Left ventricle myocardium inferior (tissue), 1 donor: ENCODE results near the gene C1QTNF6. TPM values are rescaled to one million over a fixed set of nuclear protein-coding genes. Genes with fewer than 3 reads are reported as not detected.
A peak's percentile ranks its signal among the peaks of the same experiment; 100 is the strongest.

Experiments used
- DNase-seq: peaks from one replicate; pipeline ENCODE4 v3.0.0-alpha.2; 2020
- H3K27ac ChIP-seq: fragments of 200-600 bp; replicated peaks from 2 replicates; pipeline ENCODE4 v1.8.0; 2021
- H3K27me3 ChIP-seq: fragments of 200-600 bp; 2 replicates; pipeline ENCODE4 v1.8.0; 2021; ENCODE audit warnings: low read depth
- H3K36me3 ChIP-seq: fragments of 200-600 bp; 2 replicates; pipeline ENCODE4 v1.8.0; 2021
- H3K4me1 ChIP-seq: fragments of 200-600 bp; 2 replicates; pipeline ENCODE4 v1.8.0; 2021
- H3K4me3 ChIP-seq: fragments of 200-600 bp; 2 replicates; pipeline ENCODE4 v1.8.0; 2021; ENCODE audit warnings: mild to moderate bottlenecking, moderate library complexity
- H3K9me3 ChIP-seq: fragments of 200-600 bp; replicated peaks from 2 replicates; pipeline ENCODE4 v1.8.0; 2021
- intact Hi-C: fragments of 100-400 bp; cut with micrococcal nuclease; formaldehyde crosslinking; loops from one replicate; pipeline ENCODE4 v1.11.0; 2022
- total RNA-seq: library from RNA; stranded (reverse); fragmentation: NEBNext Ultra II Directional; extraction: Animal tissue kit (Norgen Biotek cat#: 25700); gene quantifications from one replicate; pipeline ENCODE4 v1.2.1, GENCODE V29; 2021
- TF ChIP-seq, protein P1 (sequence below): fragments of 200-600 bp; IDR thresholded peaks from 2 replicates; pipeline ENCODE4 v1.8.0; 2021; ENCODE audit warnings: antibody characterized with exemption, mild to moderate bottlenecking, borderline replicate concordance
- donor health status: DM: no; HTN: yes; CAD: no; lungs with severe emphysema.

The C1QTNF6 gene
- total RNA-seq, 1 donor from 2014 or later, result 1.3 TPM

DNA sequence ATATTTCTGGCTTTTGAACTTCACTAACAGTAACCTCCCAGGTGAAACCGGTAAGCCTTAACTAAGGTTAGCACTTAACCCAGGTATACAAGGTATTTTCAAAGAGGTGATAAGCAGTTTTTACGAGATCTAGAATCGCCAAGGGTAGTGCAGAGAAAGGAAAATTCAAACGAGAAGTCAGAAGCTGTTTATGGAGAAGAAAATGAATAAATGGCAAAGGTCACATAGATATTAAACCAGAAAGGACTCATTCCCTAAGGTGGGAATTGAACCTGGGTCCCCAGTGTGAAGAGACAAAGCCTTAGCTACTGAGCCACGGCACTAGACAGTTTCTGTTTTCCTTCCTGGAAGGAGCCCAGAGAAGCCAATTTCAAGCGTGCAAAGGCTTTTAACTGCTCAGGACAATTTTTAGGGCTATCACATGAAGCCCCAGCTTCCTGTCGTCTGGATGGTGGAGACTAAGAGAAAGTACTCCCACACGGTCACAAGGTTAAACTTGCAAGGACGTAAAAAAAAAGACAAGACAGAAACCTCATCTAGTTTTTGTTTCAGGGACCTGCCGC, 5.7 kb upstream of the C1QTNF6 start:
- TF ChIP-seq, protein P1, sequence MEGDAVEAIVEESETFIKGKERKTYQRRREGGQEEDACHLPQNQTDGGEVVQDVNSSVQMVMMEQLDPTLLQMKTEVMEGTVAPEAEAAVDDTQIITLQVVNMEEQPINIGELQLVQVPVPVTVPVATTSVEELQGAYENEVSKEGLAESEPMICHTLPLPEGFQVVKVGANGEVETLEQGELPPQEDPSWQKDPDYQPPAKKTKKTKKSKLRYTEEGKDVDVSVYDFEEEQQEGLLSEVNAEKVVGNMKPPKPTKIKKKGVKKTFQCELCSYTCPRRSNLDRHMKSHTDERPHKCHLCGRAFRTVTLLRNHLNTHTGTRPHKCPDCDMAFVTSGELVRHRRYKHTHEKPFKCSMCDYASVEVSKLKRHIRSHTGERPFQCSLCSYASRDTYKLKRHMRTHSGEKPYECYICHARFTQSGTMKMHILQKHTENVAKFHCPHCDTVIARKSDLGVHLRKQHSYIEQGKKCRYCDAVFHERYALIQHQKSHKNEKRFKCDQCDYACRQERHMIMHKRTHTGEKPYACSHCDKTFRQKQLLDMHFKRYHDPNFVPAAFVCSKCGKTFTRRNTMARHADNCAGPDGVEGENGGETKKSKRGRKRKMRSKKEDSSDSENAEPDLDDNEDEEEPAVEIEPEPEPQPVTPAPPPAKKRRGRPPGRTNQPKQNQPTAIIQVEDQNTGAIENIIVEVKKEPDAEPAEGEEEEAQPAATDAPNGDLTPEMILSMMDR, result no peak
- DNase-seq, result no peak
- peaks cover 55% of the 10 kb centered on the region for H3K4me1 ChIP-seq
- H3K9me3 ChIP-seq, result no peaks in the 10 kb centered on the region
- H3K27me3 ChIP-seq, result no peaks in the 10 kb centered on the region
- no peaks in the 10 kb centered on the region for H3K36me3 ChIP-seq
- peak overlapping the region; percentile 47 for H3K27ac ChIP-seq
- intact Hi-C loops, result no loop called here
- no peak overlapping the region for H3K4me3 ChIP-seq

DNA sequence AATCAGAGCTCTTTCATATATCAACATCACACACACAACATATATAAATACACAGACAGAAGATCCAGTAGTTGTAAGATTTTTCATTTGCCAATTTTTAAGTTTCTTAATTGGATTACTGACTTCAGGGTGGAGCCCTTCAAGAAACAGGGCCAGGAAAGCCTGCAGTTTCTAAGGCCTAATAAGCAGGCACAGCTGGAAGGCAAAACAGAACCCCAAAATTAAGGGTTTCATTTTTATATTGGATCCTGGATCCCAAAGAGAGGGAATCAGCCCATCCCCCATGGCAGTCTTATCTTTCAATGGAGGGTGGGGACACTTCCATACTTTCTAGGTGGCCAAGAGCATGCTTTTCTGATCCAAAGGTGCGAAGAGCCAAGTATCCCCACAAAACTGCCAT, 4.7 kb upstream of the C1QTNF6 start:
- no peaks in the 10 kb centered on the region for H3K9me3 ChIP-seq
- DNase-seq, result no peak
- intact Hi-C loops, result no loop called here
- H3K4me3 ChIP-seq, result no peak overlapping the region
- no peaks in the 10 kb centered on the region for H3K27me3 ChIP-seq
- H3K4me1 ChIP-seq, result peaks cover 55% of the 10 kb centered on the region
- H3K36me3 ChIP-seq, result no peaks in the 10 kb centered on the region
- TF ChIP-seq, protein P1, result no peak
- H3K27ac ChIP-seq, result no peak overlapping the region

DNA sequence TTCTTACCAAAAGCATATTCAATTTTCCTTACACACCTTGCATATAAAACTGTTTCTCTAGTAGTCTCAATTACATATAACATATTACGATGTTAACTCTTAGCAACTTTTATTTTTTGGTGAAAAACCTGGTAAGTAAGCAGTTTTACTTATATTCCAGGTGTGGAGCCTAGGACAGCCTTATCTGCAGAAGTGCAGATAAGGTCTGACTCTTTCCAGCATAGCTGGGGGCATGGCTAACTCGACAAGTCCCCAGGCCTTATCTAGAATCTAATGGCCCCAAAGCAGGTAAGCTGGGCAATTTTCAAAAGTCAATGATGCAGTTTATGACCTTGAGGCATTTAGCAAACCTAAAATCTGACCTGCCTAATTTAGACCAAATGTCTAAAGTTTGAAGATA, 4.2 kb upstream of the C1QTNF6 start:
- intact Hi-C loops, result no loop called here
- no peaks in the 10 kb centered on the region for H3K27me3 ChIP-seq
- no peak overlapping the region for H3K4me3 ChIP-seq
- DNase-seq, result no peak
- no peaks in the 10 kb centered on the region for H3K36me3 ChIP-seq
- H3K27ac ChIP-seq, result no peak overlapping the region
- TF ChIP-seq, protein P1, result no peak
- H3K4me1 ChIP-seq, result peaks cover 55% of the 10 kb centered on the region
- H3K9me3 ChIP-seq, result no peaks in the 10 kb centered on the region

GRCh38 chr22:37190262-37190780, 2.3 kb upstream of the C1QTNF6 start:
- intact Hi-C loops, result no loop called here
- Histone ChIP-seq H3K4me3 (no peak overlapping the region), H3K27ac (no peak overlapping the region), H3K27me3 (no peaks in the 10 kb centered on the region), H3K36me3 (no peaks in the 10 kb centered on the region), H3K4me1 (peaks cover 54% of the 10 kb centered on the region), H3K9me3 (no peaks in the 10 kb centered on the region)
- TF ChIP-seq, protein P1, result no peak
- no peak for DNase-seq

GRCh38 chr22:37188901-37189466, 937 bp upstream of the C1QTNF6 start:
- Histone ChIP-seq H3K4me3 (peak overlapping the region; percentile 58), H3K27me3 (no peaks in the 10 kb centered on the region), H3K27ac (peak overlapping the region; percentile 86), H3K9me3 (no peaks in the 10 kb centered on the region), H3K36me3 (no peaks in the 10 kb centered on the region), H3K4me1 (peaks cover 57% of the 10 kb centered on the region)
- TF ChIP-seq, protein P1, result no peak
- peak; percentile 8 for DNase-seq
- intact Hi-C loops, result no loop called here
